WTC11 (cell line): Measurements from ENCODE around the gene SOX6. TPM values are rescaled to one million over a fixed set of nuclear protein-coding genes. Genes with fewer than 3 reads are reported as not detected.

Experiments
- ATAC-seq: fragments of 200-7000 bp; cut with Tn5 transposase; 2 replicates; pipeline ENCODE4 v1.10.0; 2021; ENCODE audit warnings: mild to moderate bottlenecking, moderate library complexity
- CTCF ChIA-PET: fragments of 300-600 bp; sonication (Branson Sonifier 250); formaldehyde crosslinking; loops from one replicate; lab custom pipeline; 2021; ENCODE audit warnings: antibody characterized with exemption; lab: Charles Lee
- POLR2A ChIA-PET: fragments of 350-600 bp; sonication (Branson Sonifier 250); formaldehyde crosslinking; loops from one replicate; lab custom pipeline; 2021; ENCODE audit warnings: antibody characterized with exemption; lab: Charles Lee
- DNase-seq: peaks from one replicate; pipeline ENCODE4 v3.0.0; 2021; ENCODE audit warnings: low spot score
- H3K27ac Mint-ChIP-seq: 2 replicates; pipeline ENCODE4 v1.8.0; 2021; ENCODE audit warnings: mixed read lengths
- H3K27me3 Mint-ChIP-seq: 2 replicates; pipeline ENCODE4 v1.8.0; 2021; ENCODE audit warnings: low read depth, mild to moderate bottlenecking, moderate library complexity, mixed read lengths
- H3K36me3 Mint-ChIP-seq: 2 replicates; pipeline ENCODE4 v1.8.0; 2021; ENCODE audit warnings: mixed read lengths
- H3K4me1 Mint-ChIP-seq: 2 replicates; pipeline ENCODE4 v1.8.0; 2022; ENCODE audit warnings: mixed read lengths
- H3K4me3 Mint-ChIP-seq: 2 replicates; pipeline ENCODE4 v1.8.0; 2021; ENCODE audit warnings: mild to moderate bottlenecking, moderate library complexity, mixed read lengths
- H3K9me3 Mint-ChIP-seq: 2 replicates; pipeline ENCODE4 v1.8.0; 2021; ENCODE audit warnings: mixed read lengths
- ATF6 ChIP-seq: sonication (generic); formaldehyde crosslinking; IDR thresholded peaks from 2 replicates; pipeline ENCODE4 v1.8.1; 2023; ENCODE audit warnings: mild to moderate bottlenecking, missing genetic modification reagents
- ESRRA ChIP-seq: sonication (generic); formaldehyde crosslinking; IDR thresholded peaks from 2 replicates; pipeline ENCODE4 v1.8.1; 2022; ENCODE audit warnings: mild to moderate bottlenecking, missing genetic modification reagents, borderline replicate concordance
- GABPB1 ChIP-seq: sonication (generic); formaldehyde crosslinking; IDR thresholded peaks from 2 replicates; pipeline ENCODE4 v1.8.1; 2023; ENCODE audit warnings: mild to moderate bottlenecking, missing genetic modification reagents
- GRHL2 ChIP-seq: fragments of 250-450 bp; sonication (Bioruptor Pico); IDR thresholded peaks from 2 replicates; pipeline ENCODE4 v1.8.0; 2022; ENCODE audit warnings: mild to moderate bottlenecking, moderate library complexity; ENCODE audit not compliant: insufficient replicate concordance, severe bottlenecking
- GTF2I ChIP-seq: fragments of 250-450 bp; sonication (Bioruptor Pico); conservative IDR thresholded peaks from 2 replicates; pipeline ENCODE4 v1.4.0; 2021; ENCODE audit warnings: mild to moderate bottlenecking
- HMGA2 ChIP-seq: fragments of 250-450 bp; sonication (Bioruptor Pico); IDR thresholded peaks from 2 replicates; pipeline ENCODE4 v1.4.0; 2021; ENCODE audit warnings: mild to moderate bottlenecking, moderate library complexity
- JUN ChIP-seq: sonication (generic); formaldehyde crosslinking; IDR thresholded peaks from 2 replicates; pipeline ENCODE4 v1.8.0; 2023; ENCODE audit warnings: mild to moderate bottlenecking, missing genetic modification reagents
- PRRX2 ChIP-seq: fragments of 250-450 bp; sonication (Bioruptor Pico); IDR thresholded peaks from 2 replicates; pipeline ENCODE4 v1.8.0; 2021; ENCODE audit warnings: mild to moderate bottlenecking
- RELA ChIP-seq: sonication (generic); formaldehyde crosslinking; IDR thresholded peaks from 2 replicates; pipeline ENCODE4 v1.8.1; 2022; ENCODE audit warnings: missing genetic modification reagents, mild to moderate bottlenecking, borderline replicate concordance
- SMAD3 ChIP-seq: sonication (generic); formaldehyde crosslinking; IDR thresholded peaks from 2 replicates; pipeline ENCODE4 v1.8.0; 2022; ENCODE audit warnings: missing genetic modification reagents, mild to moderate bottlenecking, borderline replicate concordance
- SOX15 ChIP-seq: fragments of 250-450 bp; sonication (Bioruptor Pico); IDR thresholded peaks from 2 replicates; pipeline ENCODE4 v1.9.0; 2021; ENCODE audit warnings: mild to moderate bottlenecking
- ZBTB21 ChIP-seq: sonication (generic); formaldehyde crosslinking; IDR thresholded peaks from 2 replicates; pipeline ENCODE4 v1.8.1; 2023; ENCODE audit warnings: mild to moderate bottlenecking, missing genetic modification reagents, borderline replicate concordance
- ZBTB43 ChIP-seq: sonication (generic); formaldehyde crosslinking; IDR thresholded peaks from 2 replicates; pipeline ENCODE4 v1.8.1; 2023; ENCODE audit warnings: mild to moderate bottlenecking, missing genetic modification reagents
- ZNF138 ChIP-seq: sonication (generic); formaldehyde crosslinking; conservative IDR thresholded peaks from 2 replicates; pipeline ENCODE4 v1.8.1; 2022; ENCODE audit warnings: mild to moderate bottlenecking, moderate library complexity, missing genetic modification reagents
- ZNF423 ChIP-seq: fragments of 250-450 bp; sonication (Bioruptor Pico); IDR thresholded peaks from 2 replicates; pipeline ENCODE4 v2.1.2; 2022; ENCODE audit warnings: mild to moderate bottlenecking, moderate library complexity
- total RNA-seq: library from RNA; stranded (reverse); gene quantifications from 3 replicates; pipeline ENCODE4 v1.2.3, GENCODE V29; 2021
- TF ChIP-seq, protein P1 (sequence below): sonication (generic); formaldehyde crosslinking; IDR thresholded peaks from 2 replicates; pipeline ENCODE4 v1.8.0; 2023; ENCODE audit warnings: mild to moderate bottlenecking, missing genetic modification reagents
- TF ChIP-seq, protein P2 (sequence below): sonication (generic); formaldehyde crosslinking; IDR thresholded peaks from 2 replicates; pipeline ENCODE4 v1.8.0; 2022; ENCODE audit warnings: missing genetic modification reagents
- TF ChIP-seq, protein P3 (sequence below): fragments of 250-450 bp; sonication (Bioruptor Pico); IDR thresholded peaks from 2 replicates; pipeline ENCODE4 v1.9.0; 2021; ENCODE audit warnings: mild to moderate bottlenecking

Gene SOX6
- total RNA-seq, 1 experiment from 2014 or later, result 0.13 TPM

- ATAC-seq (no peak), DNase-seq (no peak)
- H3K27me3 Mint-ChIP-seq, result no peaks in the 10 kb centered on the region
- POLR2A ChIA-PET, result no interaction called here
- TF ChIP-seq GTF2I (no peak), ZNF138 (CRISPR knock-in tag) (no peak), ESRRA (CRISPR knock-in tag) (no peak), GABPB1 (CRISPR knock-in tag) (no peak), HMGA2 (CRISPR knock-in tag) (no peak), SMAD3 (CRISPR knock-in tag) (no peak), SOX15 (CRISPR knock-in tag) (no peak), JUN (CRISPR knock-in tag) (no peak), ZNF423 (CRISPR knock-in tag) (no peak), GRHL2 (CRISPR knock-in tag) (no peak)
- TF ChIP-seq, protein P1, sequence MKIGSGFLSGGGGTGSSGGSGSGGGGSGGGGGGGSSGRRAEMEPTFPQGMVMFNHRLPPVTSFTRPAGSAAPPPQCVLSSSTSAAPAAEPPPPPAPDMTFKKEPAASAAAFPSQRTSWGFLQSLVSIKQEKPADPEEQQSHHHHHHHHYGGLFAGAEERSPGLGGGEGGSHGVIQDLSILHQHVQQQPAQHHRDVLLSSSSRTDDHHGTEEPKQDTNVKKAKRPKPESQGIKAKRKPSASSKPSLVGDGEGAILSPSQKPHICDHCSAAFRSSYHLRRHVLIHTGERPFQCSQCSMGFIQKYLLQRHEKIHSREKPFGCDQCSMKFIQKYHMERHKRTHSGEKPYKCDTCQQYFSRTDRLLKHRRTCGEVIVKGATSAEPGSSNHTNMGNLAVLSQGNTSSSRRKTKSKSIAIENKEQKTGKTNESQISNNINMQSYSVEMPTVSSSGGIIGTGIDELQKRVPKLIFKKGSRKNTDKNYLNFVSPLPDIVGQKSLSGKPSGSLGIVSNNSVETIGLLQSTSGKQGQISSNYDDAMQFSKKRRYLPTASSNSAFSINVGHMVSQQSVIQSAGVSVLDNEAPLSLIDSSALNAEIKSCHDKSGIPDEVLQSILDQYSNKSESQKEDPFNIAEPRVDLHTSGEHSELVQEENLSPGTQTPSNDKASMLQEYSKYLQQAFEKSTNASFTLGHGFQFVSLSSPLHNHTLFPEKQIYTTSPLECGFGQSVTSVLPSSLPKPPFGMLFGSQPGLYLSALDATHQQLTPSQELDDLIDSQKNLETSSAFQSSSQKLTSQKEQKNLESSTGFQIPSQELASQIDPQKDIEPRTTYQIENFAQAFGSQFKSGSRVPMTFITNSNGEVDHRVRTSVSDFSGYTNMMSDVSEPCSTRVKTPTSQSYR, result no peak
- TF ChIP-seq, protein P2, sequence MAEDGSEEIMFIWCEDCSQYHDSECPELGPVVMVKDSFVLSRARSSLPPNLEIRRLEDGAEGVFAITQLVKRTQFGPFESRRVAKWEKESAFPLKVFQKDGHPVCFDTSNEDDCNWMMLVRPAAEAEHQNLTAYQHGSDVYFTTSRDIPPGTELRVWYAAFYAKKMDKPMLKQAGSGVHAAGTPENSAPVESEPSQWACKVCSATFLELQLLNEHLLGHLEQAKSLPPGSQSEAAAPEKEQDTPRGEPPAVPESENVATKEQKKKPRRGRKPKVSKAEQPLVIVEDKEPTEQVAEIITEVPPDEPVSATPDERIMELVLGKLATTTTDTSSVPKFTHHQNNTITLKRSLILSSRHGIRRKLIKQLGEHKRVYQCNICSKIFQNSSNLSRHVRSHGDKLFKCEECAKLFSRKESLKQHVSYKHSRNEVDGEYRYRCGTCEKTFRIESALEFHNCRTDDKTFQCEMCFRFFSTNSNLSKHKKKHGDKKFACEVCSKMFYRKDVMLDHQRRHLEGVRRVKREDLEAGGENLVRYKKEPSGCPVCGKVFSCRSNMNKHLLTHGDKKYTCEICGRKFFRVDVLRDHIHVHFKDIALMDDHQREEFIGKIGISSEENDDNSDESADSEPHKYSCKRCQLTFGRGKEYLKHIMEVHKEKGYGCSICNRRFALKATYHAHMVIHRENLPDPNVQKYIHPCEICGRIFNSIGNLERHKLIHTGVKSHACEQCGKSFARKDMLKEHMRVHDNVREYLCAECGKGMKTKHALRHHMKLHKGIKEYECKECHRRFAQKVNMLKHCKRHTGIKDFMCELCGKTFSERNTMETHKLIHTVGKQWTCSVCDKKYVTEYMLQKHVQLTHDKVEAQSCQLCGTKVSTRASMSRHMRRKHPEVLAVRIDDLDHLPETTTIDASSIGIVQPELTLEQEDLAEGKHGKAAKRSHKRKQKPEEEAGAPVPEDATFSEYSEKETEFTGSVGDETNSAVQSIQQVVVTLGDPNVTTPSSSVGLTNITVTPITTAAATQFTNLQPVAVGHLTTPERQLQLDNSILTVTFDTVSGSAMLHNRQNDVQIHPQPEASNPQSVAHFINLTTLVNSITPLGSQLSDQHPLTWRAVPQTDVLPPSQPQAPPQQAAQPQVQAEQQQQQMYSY (CRISPR knock-in tag), result no peak
- TF ChIP-seq, protein P3, sequence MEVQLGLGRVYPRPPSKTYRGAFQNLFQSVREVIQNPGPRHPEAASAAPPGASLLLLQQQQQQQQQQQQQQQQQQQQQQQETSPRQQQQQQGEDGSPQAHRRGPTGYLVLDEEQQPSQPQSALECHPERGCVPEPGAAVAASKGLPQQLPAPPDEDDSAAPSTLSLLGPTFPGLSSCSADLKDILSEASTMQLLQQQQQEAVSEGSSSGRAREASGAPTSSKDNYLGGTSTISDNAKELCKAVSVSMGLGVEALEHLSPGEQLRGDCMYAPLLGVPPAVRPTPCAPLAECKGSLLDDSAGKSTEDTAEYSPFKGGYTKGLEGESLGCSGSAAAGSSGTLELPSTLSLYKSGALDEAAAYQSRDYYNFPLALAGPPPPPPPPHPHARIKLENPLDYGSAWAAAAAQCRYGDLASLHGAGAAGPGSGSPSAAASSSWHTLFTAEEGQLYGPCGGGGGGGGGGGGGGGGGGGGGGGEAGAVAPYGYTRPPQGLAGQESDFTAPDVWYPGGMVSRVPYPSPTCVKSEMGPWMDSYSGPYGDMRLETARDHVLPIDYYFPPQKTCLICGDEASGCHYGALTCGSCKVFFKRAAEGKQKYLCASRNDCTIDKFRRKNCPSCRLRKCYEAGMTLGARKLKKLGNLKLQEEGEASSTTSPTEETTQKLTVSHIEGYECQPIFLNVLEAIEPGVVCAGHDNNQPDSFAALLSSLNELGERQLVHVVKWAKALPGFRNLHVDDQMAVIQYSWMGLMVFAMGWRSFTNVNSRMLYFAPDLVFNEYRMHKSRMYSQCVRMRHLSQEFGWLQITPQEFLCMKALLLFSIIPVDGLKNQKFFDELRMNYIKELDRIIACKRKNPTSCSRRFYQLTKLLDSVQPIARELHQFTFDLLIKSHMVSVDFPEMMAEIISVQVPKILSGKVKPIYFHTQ (CRISPR knock-in tag), result no peak
- no peak overlapping the region for H3K27ac Mint-ChIP-seq
- H3K36me3 Mint-ChIP-seq, result no peaks in the 10 kb centered on the region
- no peaks in the 10 kb centered on the region for H3K9me3 Mint-ChIP-seq
- no peak overlapping the region for H3K4me3 Mint-ChIP-seq
- CTCF ChIA-PET, result no interaction called here
- H3K4me1 Mint-ChIP-seq, result no peaks in the 10 kb centered on the region; the same call in 1 of the 2 replicates
Observed at GRCh38 chr11:16271258-16271657, 85.1 kb downstream of the SOX6 start.

- ChIA-PET CTCF (no interaction called here), POLR2A (no interaction called here)
- Mint-ChIP-seq H3K4me3 (no peak overlapping the region), H3K4me1 (no peaks in the 10 kb centered on the region), H3K27me3 (no peaks in the 10 kb centered on the region), H3K27ac (no peak overlapping the region), H3K36me3 (no peaks in the 10 kb centered on the region), H3K9me3 (no peaks in the 10 kb centered on the region)
- ATAC-seq (no peak), DNase-seq (no peak)
- TF ChIP-seq PRRX2 (CRISPR knock-in tag) (no peak), ATF6 (CRISPR knock-in tag) (no peak), ZBTB43 (CRISPR knock-in tag) (no peak), ZBTB21 (no peak), RELA (no peak)
- TF ChIP-seq, protein P1, result no peak
Observed at GRCh38 chr11:16266021-16266420, 90.3 kb downstream of the SOX6 start.
